Measurements from ENCODE around the gene S100A12.

Gene S100A12

DNA sequence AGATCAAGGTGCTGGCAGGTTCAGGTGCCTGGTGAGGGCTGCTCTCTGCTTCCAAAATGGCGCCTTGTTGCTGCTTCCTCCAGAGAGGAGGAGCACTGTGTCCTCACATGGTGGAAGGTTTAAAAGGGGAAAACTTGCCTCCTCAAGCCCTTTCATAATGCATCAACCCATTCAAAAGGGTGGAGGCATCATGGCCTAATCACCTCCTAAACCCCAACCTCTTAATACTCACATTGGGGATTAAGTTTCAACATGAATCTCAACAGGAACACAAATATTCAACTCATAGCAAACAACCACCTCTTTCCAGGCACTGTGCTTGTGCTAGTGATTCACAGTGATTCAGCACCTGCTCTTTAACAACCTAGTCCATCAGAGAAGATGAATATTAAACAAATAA, 4.2 kb downstream of the S100A12 start:
- Histone ChIP-seq H3K27me3 (replicated peaks; ENCODE audit: insufficient read depth, low read length) (no peaks in the 10 kb centered on the region), H2AFZ (ENCODE audit: low read length) (no peak overlapping the region), H3K4me3 (ENCODE audit: low read length) (no peak overlapping the region), H3K4me1 (ENCODE audit: low read length) (no peaks in the 10 kb centered on the region), H4K20me1 (ENCODE audit: insufficient read depth, low read length) (no peaks in the 10 kb centered on the region), H3K36me3 (replicated peaks; ENCODE audit: insufficient read depth, low read length) (no peaks in the 10 kb centered on the region), H3F3A (ENCODE audit: insufficient read depth, low read length) (no peaks in the 10 kb centered on the region), H3K9me2 (replicated peaks; ENCODE audit: insufficient read depth, low read length) (no peaks in the 10 kb centered on the region), H3K79me2 (ENCODE audit: low read length) (no peaks in the 10 kb centered on the region), H3K4me2 (ENCODE audit: low read depth, low read length) (no peak overlapping the region), H3K27ac (ENCODE audit: low read length) (no peak overlapping the region), H3K9ac (ENCODE audit: low read length) (no peak overlapping the region), H3K9me3 (replicated peaks; ENCODE audit: insufficient read depth, low read length) (no peaks in the 10 kb centered on the region)
- no peak for DNase-seq
- no peak for TF ChIP-seq EZH2 (optimal IDR thresholded peaks at IDR 0.05; ENCODE audit: low read depth, low read length)

DNA sequence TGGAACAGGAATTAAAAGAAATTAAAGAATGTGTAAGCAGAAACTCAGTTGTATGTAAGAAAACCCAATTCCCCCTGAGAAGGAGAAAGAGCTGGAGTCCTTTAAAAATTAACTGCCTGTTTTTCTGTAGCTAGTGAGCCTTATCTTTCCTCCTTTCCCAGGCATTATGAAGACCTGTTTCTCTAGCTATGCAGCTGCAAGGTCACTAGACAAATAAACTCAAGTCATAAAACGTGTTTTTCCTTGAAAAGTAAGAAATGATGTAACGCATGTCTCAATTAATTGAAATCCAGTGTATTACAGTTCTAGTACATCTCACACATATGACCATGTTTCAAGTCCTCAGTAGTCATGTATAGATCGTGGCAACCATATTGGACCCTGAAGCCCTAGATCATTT, 5.3 kb downstream of the S100A12 start:
- no peak overlapping the region for H3K27ac ChIP-seq (ENCODE audit: low read length)
- H3K36me3 ChIP-seq (replicated peaks; ENCODE audit: insufficient read depth, low read length) = no peaks in the 10 kb centered on the region
- no peaks in the 10 kb centered on the region for H3K79me2 ChIP-seq (ENCODE audit: low read length)
- no peak for DNase-seq
- H3K27me3 ChIP-seq (replicated peaks; ENCODE audit: insufficient read depth, low read length) = no peaks in the 10 kb centered on the region
- H3K4me2 ChIP-seq (ENCODE audit: low read depth, low read length) = no peak overlapping the region
- TF ChIP-seq, protein P1, sequence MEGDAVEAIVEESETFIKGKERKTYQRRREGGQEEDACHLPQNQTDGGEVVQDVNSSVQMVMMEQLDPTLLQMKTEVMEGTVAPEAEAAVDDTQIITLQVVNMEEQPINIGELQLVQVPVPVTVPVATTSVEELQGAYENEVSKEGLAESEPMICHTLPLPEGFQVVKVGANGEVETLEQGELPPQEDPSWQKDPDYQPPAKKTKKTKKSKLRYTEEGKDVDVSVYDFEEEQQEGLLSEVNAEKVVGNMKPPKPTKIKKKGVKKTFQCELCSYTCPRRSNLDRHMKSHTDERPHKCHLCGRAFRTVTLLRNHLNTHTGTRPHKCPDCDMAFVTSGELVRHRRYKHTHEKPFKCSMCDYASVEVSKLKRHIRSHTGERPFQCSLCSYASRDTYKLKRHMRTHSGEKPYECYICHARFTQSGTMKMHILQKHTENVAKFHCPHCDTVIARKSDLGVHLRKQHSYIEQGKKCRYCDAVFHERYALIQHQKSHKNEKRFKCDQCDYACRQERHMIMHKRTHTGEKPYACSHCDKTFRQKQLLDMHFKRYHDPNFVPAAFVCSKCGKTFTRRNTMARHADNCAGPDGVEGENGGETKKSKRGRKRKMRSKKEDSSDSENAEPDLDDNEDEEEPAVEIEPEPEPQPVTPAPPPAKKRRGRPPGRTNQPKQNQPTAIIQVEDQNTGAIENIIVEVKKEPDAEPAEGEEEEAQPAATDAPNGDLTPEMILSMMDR (IDR thresholded peaks at IDR 0.05; ENCODE audit: low read length) = no peak
- no peak for TF ChIP-seq EZH2 (optimal IDR thresholded peaks at IDR 0.05; ENCODE audit: low read depth, low read length)
- TF ChIP-seq EZH2phosphoT487 (IDR thresholded peaks at IDR 0.05; ENCODE audit: low read length) = no peak
- H4K20me1 ChIP-seq (ENCODE audit: insufficient read depth, low read length) = no peaks in the 10 kb centered on the region
- H3F3A ChIP-seq (ENCODE audit: insufficient read depth, low read length) = no peaks in the 10 kb centered on the region
- no peak overlapping the region for H3K9ac ChIP-seq (ENCODE audit: low read length)
- no peaks in the 10 kb centered on the region for H3K9me2 ChIP-seq (replicated peaks; ENCODE audit: insufficient read depth, low read length)
- H3K4me3 ChIP-seq (ENCODE audit: low read length) = no peak overlapping the region
- no peaks in the 10 kb centered on the region for H3K4me1 ChIP-seq (ENCODE audit: low read length)
- H3K9me3 ChIP-seq (replicated peaks; ENCODE audit: insufficient read depth, low read length) = no peaks in the 10 kb centered on the region
- H2AFZ ChIP-seq (ENCODE audit: low read length) = no peak overlapping the region

DNA sequence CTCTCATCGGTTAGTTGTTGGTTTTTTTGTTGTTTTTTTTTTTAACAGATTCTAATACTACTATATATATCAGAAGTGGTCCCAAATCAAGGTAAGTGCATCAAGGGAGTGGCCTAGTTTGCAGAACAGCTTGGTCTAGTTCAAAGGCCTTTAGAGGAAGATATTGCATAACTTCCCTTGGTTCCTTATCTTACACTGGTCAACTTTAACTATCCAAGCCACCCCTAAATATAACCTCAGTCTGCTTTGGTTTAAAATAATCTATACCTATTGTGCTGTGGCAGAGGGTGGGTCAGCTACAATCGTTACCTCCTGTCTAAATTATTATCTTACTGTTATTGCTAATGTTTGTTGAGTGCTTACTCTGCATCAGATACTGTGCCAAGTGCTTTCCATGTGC, 6.9 kb downstream of the S100A12 start:
- Histone ChIP-seq H3K9ac (ENCODE audit: low read length) (no peak overlapping the region), H3K27ac (ENCODE audit: low read length) (no peak overlapping the region), H3K4me3 (ENCODE audit: low read length) (no peak overlapping the region), H3K9me2 (replicated peaks; ENCODE audit: insufficient read depth, low read length) (no peaks in the 10 kb centered on the region), H3K4me2 (ENCODE audit: low read depth, low read length) (no peak overlapping the region), H3K27me3 (replicated peaks; ENCODE audit: insufficient read depth, low read length) (no peaks in the 10 kb centered on the region), H2AFZ (ENCODE audit: low read length) (no peak overlapping the region), H3K4me1 (ENCODE audit: low read length) (no peaks in the 10 kb centered on the region), H3K9me3 (replicated peaks; ENCODE audit: insufficient read depth, low read length) (no peaks in the 10 kb centered on the region), H3F3A (ENCODE audit: insufficient read depth, low read length) (no peaks in the 10 kb centered on the region), H3K79me2 (ENCODE audit: low read length) (no peaks in the 10 kb centered on the region), H4K20me1 (ENCODE audit: insufficient read depth, low read length) (no peaks in the 10 kb centered on the region), H3K36me3 (replicated peaks; ENCODE audit: insufficient read depth, low read length) (no peaks in the 10 kb centered on the region)
- DNase-seq = no peak
- TF ChIP-seq, protein P1 (IDR thresholded peaks at IDR 0.05; ENCODE audit: low read length) = no peak
- TF ChIP-seq EZH2 (optimal IDR thresholded peaks at IDR 0.05; ENCODE audit: low read depth, low read length) = no peak
- no peak for TF ChIP-seq EZH2phosphoT487 (IDR thresholded peaks at IDR 0.05; ENCODE audit: low read length)

DNA sequence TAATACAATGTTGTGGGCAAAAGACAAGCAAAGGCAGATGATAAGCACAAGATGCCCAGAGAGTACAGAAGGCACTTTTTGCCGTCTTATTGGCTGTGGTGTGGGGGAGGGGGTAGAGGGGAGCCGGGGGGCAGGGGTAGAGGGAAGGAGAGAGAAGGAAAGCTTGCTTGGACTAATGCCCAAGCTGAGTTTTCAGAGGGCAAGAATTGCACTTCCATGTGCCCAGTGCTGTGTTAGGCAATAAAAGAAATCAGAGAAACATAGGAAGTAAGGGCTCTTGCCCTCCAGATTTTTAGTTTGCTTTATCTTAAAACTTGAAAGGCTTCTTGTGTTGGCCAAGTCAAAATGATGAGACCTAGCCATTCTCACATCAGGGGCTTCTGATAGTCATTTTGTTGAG, 8.3 kb downstream of the S100A12 start:
- TF ChIP-seq EZH2 (optimal IDR thresholded peaks at IDR 0.05; ENCODE audit: low read depth, low read length) = no peak
- TF ChIP-seq, protein P1 (IDR thresholded peaks at IDR 0.05; ENCODE audit: low read length) = no peak
- no peak for TF ChIP-seq EZH2phosphoT487 (IDR thresholded peaks at IDR 0.05; ENCODE audit: low read length)

More for the DNA sequence above, 8.3 kb downstream of the S100A12 start:
- Histone ChIP-seq H3K36me3 (replicated peaks; ENCODE audit: insufficient read depth, low read length) (no peaks in the 10 kb centered on the region), H2AFZ (ENCODE audit: low read length) (no peak overlapping the region), H4K20me1 (ENCODE audit: insufficient read depth, low read length) (no peaks in the 10 kb centered on the region), H3K9ac (ENCODE audit: low read length) (no peak overlapping the region), H3K9me2 (replicated peaks; ENCODE audit: insufficient read depth, low read length) (no peaks in the 10 kb centered on the region), H3K27me3 (replicated peaks; ENCODE audit: insufficient read depth, low read length) (no peaks in the 10 kb centered on the region), H3F3A (ENCODE audit: insufficient read depth, low read length) (no peaks in the 10 kb centered on the region), H3K4me2 (ENCODE audit: low read depth, low read length) (no peak overlapping the region), H3K4me1 (ENCODE audit: low read length) (no peaks in the 10 kb centered on the region), H3K79me2 (ENCODE audit: low read length) (no peaks in the 10 kb centered on the region), H3K9me3 (replicated peaks; ENCODE audit: insufficient read depth, low read length) (no peaks in the 10 kb centered on the region), H3K27ac (ENCODE audit: low read length) (no peak overlapping the region), H3K4me3 (ENCODE audit: low read length) (no peak overlapping the region)
- no peak for DNase-seq
